ENCODE data around the gene SOX6. TPM values are rescaled to one million over a fixed set of nuclear protein-coding genes. Genes with fewer than 3 reads are reported as not detected.

Gene SOX6
- total RNA-seq, 1 donor from 2014 or later, result 1.4 TPM

- no peak overlapping the region for H3K27ac Mint-ChIP-seq (ENCODE audit: unreplicated experiment)
- no peaks in the 10 kb centered on the region for H3K36me3 Mint-ChIP-seq (ENCODE audit: unreplicated experiment)
- no peak for TF ChIP-seq CTCF (IDR thresholded peaks at IDR 0.05; ENCODE audit: partially characterized antibody, unreplicated experiment)
Observed at GRCh38 chr11:16216831-16217230, 139.5 kb downstream of the SOX6 start.

GRCh38 chr11:16215352-16215751 is 141.0 kb downstream of the SOX6 start:
- TF ChIP-seq CTCF (IDR thresholded peaks at IDR 0.05; ENCODE audit: partially characterized antibody, unreplicated experiment), result no peak
- H3K36me3 Mint-ChIP-seq (ENCODE audit: unreplicated experiment), result no peaks in the 10 kb centered on the region
- DNase-seq, result no peak
- H3K27me3 Mint-ChIP-seq (ENCODE audit: unreplicated experiment), result no peaks in the 10 kb centered on the region
- H3K27ac Mint-ChIP-seq (ENCODE audit: unreplicated experiment), result no peak overlapping the region
- no peak overlapping the region for H3K4me3 Mint-ChIP-seq (ENCODE audit: unreplicated experiment)
- no peaks in the 10 kb centered on the region for H3K9me3 Mint-ChIP-seq (ENCODE audit: unreplicated experiment)
- H3K4me1 Mint-ChIP-seq (ENCODE audit: low read depth, unreplicated experiment), result no peaks in the 10 kb centered on the region

More at GRCh38 chr11:16216831-16217230, 139.5 kb downstream of the SOX6 start:
- no peaks in the 10 kb centered on the region for H3K9me3 Mint-ChIP-seq (ENCODE audit: unreplicated experiment)
- no peaks in the 10 kb centered on the region for H3K4me1 Mint-ChIP-seq (ENCODE audit: low read depth, unreplicated experiment)
- no peak for DNase-seq
- no peak overlapping the region for H3K4me3 Mint-ChIP-seq (ENCODE audit: unreplicated experiment)
- no peaks in the 10 kb centered on the region for H3K27me3 Mint-ChIP-seq (ENCODE audit: unreplicated experiment)

DNA sequence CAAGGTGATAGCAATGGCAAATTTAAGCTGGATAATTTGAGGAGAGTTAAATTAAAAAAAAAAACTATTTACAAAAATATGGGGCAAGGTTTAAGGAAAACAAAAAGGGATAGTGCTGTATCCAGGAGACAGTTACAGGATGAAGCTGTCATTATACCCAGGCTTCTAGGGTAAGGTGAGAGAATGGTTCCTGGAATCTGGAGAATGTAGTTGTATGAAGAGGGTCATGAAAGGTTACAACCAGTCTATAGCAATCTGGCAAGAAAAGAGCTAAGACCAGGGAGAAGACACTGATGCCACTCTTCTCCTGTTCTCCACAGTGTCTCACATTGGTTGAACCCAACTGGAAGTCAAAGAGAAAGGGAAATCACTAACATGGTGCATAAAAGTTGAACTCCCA is 144.9 kb downstream of the SOX6 start:
- Mint-ChIP-seq H3K27ac (ENCODE audit: unreplicated experiment) (no peak overlapping the region), H3K4me1 (ENCODE audit: low read depth, unreplicated experiment) (no peaks in the 10 kb centered on the region), H3K4me3 (ENCODE audit: unreplicated experiment) (no peak overlapping the region), H3K27me3 (ENCODE audit: unreplicated experiment) (no peaks in the 10 kb centered on the region), H3K36me3 (ENCODE audit: unreplicated experiment) (no peaks in the 10 kb centered on the region), H3K9me3 (ENCODE audit: unreplicated experiment) (no peaks in the 10 kb centered on the region)
- no peak for DNase-seq
- no peak for TF ChIP-seq CTCF (IDR thresholded peaks at IDR 0.05; ENCODE audit: partially characterized antibody, unreplicated experiment)

DNA sequence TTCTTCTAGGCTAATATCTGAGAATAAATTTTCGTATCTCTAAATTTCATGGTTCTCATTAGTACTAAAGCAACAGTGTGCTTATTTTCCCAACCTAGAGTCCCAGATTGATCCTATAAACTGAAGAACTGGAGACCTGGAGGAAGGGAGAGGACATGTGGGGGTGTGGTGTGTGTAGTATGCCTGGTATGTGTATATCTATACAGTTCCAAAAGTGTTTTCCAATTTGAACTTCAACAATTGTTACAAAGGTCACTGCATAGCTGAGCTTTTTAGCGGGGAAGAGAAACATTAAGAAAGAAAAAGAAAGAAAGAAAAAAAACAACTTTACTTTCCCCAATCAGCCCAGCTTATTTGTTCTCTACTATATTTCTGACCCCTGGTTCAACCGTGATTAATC is 152.1 kb downstream of the SOX6 start:
- Mint-ChIP-seq H3K27me3 (ENCODE audit: unreplicated experiment) (no peaks in the 10 kb centered on the region), H3K27ac (ENCODE audit: unreplicated experiment) (no peak overlapping the region), H3K4me1 (ENCODE audit: low read depth, unreplicated experiment) (no peaks in the 10 kb centered on the region), H3K4me3 (ENCODE audit: unreplicated experiment) (no peak overlapping the region), H3K9me3 (ENCODE audit: unreplicated experiment) (no peaks in the 10 kb centered on the region), H3K36me3 (ENCODE audit: unreplicated experiment) (no peaks in the 10 kb centered on the region)
- TF ChIP-seq CTCF (IDR thresholded peaks at IDR 0.05; ENCODE audit: partially characterized antibody, unreplicated experiment), result no peak
- no peak for DNase-seq

DNA sequence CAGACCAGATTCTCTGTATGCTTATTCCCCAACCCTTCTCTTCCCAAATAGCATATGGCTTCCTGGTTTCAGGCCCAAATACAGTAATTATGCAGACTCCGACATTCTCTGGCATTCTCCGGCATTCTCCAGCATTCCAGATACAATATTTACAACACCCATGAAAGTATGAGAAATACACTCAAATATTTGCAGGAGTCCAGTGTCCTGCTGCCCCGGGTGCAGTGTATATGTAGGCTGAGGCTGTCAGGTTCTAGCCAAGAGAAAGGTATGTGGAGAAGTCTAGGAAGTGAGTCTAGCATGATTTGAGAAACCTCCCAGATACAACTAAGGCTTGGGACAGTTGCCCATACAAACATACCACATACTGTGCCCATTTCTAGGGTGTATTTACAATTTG is 160.7 kb downstream of the SOX6 start:
- Mint-ChIP-seq H3K36me3 (ENCODE audit: unreplicated experiment) (no peaks in the 10 kb centered on the region), H3K4me1 (ENCODE audit: low read depth, unreplicated experiment) (no peaks in the 10 kb centered on the region)

More for the DNA sequence above, 160.7 kb downstream of the SOX6 start:
- DNase-seq, result no peak
- H3K9me3 Mint-ChIP-seq (ENCODE audit: unreplicated experiment), result no peaks in the 10 kb centered on the region
- TF ChIP-seq CTCF (IDR thresholded peaks at IDR 0.05; ENCODE audit: partially characterized antibody, unreplicated experiment), result no peak
- H3K27ac Mint-ChIP-seq (ENCODE audit: unreplicated experiment), result no peak overlapping the region
- no peaks in the 10 kb centered on the region for H3K27me3 Mint-ChIP-seq (ENCODE audit: unreplicated experiment)
- H3K4me3 Mint-ChIP-seq (ENCODE audit: unreplicated experiment), result no peak overlapping the region
